ENCODE results near the gene GRK4.

DNA sequence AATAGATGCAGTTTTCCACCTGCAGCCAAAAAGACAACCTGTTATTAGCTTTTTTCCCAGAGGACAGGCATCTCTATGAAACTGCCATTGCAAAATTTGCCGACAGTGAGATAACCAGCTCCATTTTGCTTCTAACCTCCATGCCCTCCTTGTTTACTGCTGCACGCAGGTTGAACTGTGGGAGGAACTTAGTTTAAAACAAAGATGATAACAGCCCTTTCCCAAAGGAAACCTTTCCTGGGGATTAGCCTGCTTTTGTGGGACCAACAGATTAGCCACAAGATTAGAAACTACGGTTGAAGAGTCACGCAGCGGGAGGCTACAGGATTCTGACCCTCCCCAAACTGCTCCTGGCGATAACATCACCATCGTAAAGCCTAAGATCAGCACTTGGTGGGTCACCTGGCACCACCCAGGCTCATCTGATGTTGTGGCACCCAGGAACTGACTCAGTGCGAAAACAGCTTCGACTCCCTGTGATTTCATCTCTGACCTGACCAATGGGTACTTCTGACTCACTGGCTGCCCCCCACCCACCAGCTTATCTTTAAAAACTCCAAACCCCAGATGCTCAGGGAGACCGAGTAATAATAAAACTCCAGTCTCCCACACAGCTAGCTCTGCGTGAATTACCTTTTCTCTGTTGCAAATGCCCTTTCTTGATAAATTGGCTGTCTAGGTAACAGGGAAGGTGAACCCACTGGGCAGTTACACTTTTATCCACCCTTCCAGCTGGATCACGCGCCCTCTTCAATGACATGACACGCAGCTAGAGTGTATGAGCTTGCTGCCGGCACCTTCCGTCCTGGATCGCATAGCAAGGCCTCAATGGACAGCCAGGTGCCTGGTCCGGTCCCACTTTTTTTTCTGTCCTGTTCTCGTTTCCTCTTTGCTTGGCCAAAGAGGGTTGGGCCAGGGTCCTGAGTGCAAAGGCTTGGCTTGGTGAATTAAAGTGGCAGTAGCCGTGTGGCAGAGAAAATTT lies 27.3 kb upstream of the GRK4 start:
- TF ChIP-seq, protein P1, sequence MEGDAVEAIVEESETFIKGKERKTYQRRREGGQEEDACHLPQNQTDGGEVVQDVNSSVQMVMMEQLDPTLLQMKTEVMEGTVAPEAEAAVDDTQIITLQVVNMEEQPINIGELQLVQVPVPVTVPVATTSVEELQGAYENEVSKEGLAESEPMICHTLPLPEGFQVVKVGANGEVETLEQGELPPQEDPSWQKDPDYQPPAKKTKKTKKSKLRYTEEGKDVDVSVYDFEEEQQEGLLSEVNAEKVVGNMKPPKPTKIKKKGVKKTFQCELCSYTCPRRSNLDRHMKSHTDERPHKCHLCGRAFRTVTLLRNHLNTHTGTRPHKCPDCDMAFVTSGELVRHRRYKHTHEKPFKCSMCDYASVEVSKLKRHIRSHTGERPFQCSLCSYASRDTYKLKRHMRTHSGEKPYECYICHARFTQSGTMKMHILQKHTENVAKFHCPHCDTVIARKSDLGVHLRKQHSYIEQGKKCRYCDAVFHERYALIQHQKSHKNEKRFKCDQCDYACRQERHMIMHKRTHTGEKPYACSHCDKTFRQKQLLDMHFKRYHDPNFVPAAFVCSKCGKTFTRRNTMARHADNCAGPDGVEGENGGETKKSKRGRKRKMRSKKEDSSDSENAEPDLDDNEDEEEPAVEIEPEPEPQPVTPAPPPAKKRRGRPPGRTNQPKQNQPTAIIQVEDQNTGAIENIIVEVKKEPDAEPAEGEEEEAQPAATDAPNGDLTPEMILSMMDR (IDR thresholded peaks at IDR 0.05 in 2 of 3, conservative IDR thresholded peaks at IDR 0.05 in 1 of 3; ENCODE audit: control insufficient read depth in 2 of 3, extremely low read depth in 1 of 3, insufficient read depth in 1 of 3, low read depth in 3 of 3, low read length in 3 of 3), result no peak
- TF ChIP-seq GABPA (IDR thresholded peaks at IDR 0.05; ENCODE audit: low read depth) (no peak), NR2C2 (IDR thresholded peaks at IDR 0.05; ENCODE audit: borderline replicate concordance, control insufficient read depth, insufficient read length, low read depth) (no peak), CHD2 (IDR thresholded peaks at IDR 0.05; ENCODE audit: borderline replicate concordance, low read depth, low read length) (no peak), EP300 (IDR thresholded peaks at IDR 0.05; ENCODE audit: borderline replicate concordance in 1 of 2, control insufficient read depth in 1 of 2, low read depth in 2 of 2, low read length in 2 of 2) (peak in 1 of 2 experiments; percentile 7; a peak in 1 of 4 replicates), HDAC2 (IDR thresholded peaks at IDR 0.05) (no peak), EZH2 (IDR thresholded peaks at IDR 0.05; ENCODE audit: borderline replicate concordance, control insufficient read depth, low read depth, low read length) (no peak), CBX5 (IDR thresholded peaks at IDR 0.05; ENCODE audit: low read depth) (no peak), SMARCA5 (IDR thresholded peaks at IDR 0.05) (no peak), TCF7 (IDR thresholded peaks at IDR 0.05; ENCODE audit: borderline replicate concordance) (no peak), ETV6 (conservative IDR thresholded peaks at IDR 0.05 in 1 of 2, IDR thresholded peaks at IDR 0.05 in 1 of 2; ENCODE audit: borderline replicate concordance in 1 of 2, low read depth in 1 of 2) (peak in 1 of 2 experiments; percentile 46; a peak in 1 of 4 replicates)
- TF ChIP-seq, protein P2, sequence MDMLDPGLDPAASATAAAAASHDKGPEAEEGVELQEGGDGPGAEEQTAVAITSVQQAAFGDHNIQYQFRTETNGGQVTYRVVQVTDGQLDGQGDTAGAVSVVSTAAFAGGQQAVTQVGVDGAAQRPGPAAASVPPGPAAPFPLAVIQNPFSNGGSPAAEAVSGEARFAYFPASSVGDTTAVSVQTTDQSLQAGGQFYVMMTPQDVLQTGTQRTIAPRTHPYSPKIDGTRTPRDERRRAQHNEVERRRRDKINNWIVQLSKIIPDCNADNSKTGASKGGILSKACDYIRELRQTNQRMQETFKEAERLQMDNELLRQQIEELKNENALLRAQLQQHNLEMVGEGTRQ (IDR thresholded peaks at IDR 0.05; ENCODE audit: borderline replicate concordance, low read depth, low read length), result no peak
- TF ChIP-seq, protein P3, sequence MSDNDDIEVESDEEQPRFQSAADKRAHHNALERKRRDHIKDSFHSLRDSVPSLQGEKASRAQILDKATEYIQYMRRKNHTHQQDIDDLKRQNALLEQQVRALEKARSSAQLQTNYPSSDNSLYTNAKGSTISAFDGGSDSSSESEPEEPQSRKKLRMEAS (IDR thresholded peaks at IDR 0.05; ENCODE audit: low read depth, low read length), result no peak
